ENCODE results near the gene HAUS6. TPM values are rescaled to one million over a fixed set of nuclear protein-coding genes. Genes with fewer than 3 reads are reported as not detected.

Gene HAUS6
- total and polyA plus RNA-seq, 4 donors = 1.9 to 10.1 (median 5.6) TPM

DNA sequence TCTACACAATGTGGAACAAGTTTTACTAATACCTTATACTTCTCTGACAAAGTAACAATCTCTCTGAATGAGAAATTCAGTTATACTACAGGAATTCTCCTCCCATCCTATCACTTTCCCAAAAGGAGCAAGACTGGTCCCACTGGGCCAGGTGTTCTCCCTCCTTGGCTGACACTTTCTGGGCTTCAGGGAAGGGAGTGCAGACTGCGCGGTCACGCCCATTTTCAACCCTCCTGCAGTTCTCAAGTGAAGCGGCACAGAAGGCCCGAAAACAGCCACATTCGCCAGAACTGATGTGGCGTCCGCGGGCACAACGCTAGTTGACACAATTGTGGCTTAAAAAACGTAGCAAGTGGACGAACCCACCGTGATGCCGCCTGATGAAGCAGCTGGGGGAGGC lies 70.3 kb downstream of the HAUS6 start:
- no peak for DNase-seq (ENCODE audit: low spot score)
- H3K9ac ChIP-seq (ENCODE audit: low read depth in 1 of 2, low read length in 2 of 2) = no peak overlapping the region
- no peaks in the 10 kb centered on the region for H3K4me1 ChIP-seq (ENCODE audit: control insufficient read depth in 4 of 4, insufficient read depth in 4 of 4, low read length in 3 of 4)
- peaks cover 0 to 3% (median 0%) of the 10 kb centered on the region in 4 donors for H3K27me3 ChIP-seq (ENCODE audit: control insufficient read depth in 4 of 4, insufficient read depth in 4 of 4, low read length in 3 of 4)
- no peaks in the 10 kb centered on the region for H3K9me3 ChIP-seq (ENCODE audit: control insufficient read depth in 4 of 4, low read length in 3 of 4)
- no peaks in the 10 kb centered on the region for H3K36me3 ChIP-seq (ENCODE audit: control insufficient read depth in 4 of 4, insufficient read depth in 3 of 4, low read depth in 1 of 4, low read length in 3 of 4)
- H3K27ac ChIP-seq (ENCODE audit: low read depth in 1 of 2, low read length in 2 of 2) = no peak overlapping the region
- no peak overlapping the region for H3K4me3 ChIP-seq (ENCODE audit: low read depth in 1 of 3, low read length in 3 of 3)
- no peak for TF ChIP-seq RXRA (IDR thresholded peaks at IDR 0.05)
- no peak for TF ChIP-seq GABPA (IDR thresholded peaks at IDR 0.05 in 1 of 2, conservative IDR thresholded peaks at IDR 0.05 in 1 of 2)
- TF ChIP-seq SP1 (IDR thresholded peaks at IDR 0.05) = no peak
- TF ChIP-seq EGR1 (IDR thresholded peaks at IDR 0.05; ENCODE audit: low read depth in 2 of 2) = no peak
- TF ChIP-seq, protein P1, sequence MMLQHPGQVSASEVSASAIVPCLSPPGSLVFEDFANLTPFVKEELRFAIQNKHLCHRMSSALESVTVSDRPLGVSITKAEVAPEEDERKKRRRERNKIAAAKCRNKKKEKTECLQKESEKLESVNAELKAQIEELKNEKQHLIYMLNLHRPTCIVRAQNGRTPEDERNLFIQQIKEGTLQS (IDR thresholded peaks at IDR 0.05) = no peak
- TF ChIP-seq TAF1 (conservative IDR thresholded peaks at IDR 0.05) = no peak
- no peak for TF ChIP-seq MAX (IDR thresholded peaks at IDR 0.05)
- TF ChIP-seq, protein P2, sequence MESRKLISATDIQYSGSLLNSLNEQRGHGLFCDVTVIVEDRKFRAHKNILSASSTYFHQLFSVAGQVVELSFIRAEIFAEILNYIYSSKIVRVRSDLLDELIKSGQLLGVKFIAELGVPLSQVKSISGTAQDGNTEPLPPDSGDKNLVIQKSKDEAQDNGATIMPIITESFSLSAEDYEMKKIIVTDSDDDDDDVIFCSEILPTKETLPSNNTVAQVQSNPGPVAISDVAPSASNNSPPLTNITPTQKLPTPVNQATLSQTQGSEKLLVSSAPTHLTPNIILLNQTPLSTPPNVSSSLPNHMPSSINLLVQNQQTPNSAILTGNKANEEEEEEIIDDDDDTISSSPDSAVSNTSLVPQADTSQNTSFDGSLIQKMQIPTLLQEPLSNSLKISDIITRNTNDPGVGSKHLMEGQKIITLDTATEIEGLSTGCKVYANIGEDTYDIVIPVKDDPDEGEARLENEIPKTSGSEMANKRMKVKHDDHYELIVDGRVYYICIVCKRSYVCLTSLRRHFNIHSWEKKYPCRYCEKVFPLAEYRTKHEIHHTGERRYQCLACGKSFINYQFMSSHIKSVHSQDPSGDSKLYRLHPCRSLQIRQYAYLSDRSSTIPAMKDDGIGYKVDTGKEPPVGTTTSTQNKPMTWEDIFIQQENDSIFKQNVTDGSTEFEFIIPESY (IDR thresholded peaks at IDR 0.05) = no peak
- TF ChIP-seq HNF4G (IDR thresholded peaks at IDR 0.05) = no peak
- no peak for TF ChIP-seq NR2F2 (IDR thresholded peaks at IDR 0.05)
- no peak for TF ChIP-seq FOXA2 (IDR thresholded peaks at IDR 0.05)
- no peak for TF ChIP-seq RAD21 (IDR thresholded peaks at IDR 0.05)
- TF ChIP-seq CTCF (IDR thresholded peaks at IDR 0.05; ENCODE audit: low read depth, low read length, missing input control) = no peak
- TF ChIP-seq JUND (IDR thresholded peaks at IDR 0.05) = no peak
- TF ChIP-seq, protein P3, sequence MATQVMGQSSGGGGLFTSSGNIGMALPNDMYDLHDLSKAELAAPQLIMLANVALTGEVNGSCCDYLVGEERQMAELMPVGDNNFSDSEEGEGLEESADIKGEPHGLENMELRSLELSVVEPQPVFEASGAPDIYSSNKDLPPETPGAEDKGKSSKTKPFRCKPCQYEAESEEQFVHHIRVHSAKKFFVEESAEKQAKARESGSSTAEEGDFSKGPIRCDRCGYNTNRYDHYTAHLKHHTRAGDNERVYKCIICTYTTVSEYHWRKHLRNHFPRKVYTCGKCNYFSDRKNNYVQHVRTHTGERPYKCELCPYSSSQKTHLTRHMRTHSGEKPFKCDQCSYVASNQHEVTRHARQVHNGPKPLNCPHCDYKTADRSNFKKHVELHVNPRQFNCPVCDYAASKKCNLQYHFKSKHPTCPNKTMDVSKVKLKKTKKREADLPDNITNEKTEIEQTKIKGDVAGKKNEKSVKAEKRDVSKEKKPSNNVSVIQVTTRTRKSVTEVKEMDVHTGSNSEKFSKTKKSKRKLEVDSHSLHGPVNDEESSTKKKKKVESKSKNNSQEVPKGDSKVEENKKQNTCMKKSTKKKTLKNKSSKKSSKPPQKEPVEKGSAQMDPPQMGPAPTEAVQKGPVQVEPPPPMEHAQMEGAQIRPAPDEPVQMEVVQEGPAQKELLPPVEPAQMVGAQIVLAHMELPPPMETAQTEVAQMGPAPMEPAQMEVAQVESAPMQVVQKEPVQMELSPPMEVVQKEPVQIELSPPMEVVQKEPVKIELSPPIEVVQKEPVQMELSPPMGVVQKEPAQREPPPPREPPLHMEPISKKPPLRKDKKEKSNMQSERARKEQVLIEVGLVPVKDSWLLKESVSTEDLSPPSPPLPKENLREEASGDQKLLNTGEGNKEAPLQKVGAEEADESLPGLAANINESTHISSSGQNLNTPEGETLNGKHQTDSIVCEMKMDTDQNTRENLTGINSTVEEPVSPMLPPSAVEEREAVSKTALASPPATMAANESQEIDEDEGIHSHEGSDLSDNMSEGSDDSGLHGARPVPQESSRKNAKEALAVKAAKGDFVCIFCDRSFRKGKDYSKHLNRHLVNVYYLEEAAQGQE (IDR thresholded peaks at IDR 0.05) = no peak
- 62% methylated on average over 14 of the region's 14 CpGs for WGBS

- no peak for DNase-seq (ENCODE audit: low spot score)
- Histone ChIP-seq H3K27me3 (ENCODE audit: control insufficient read depth in 4 of 4, insufficient read depth in 4 of 4, low read length in 3 of 4) (peaks cover 0 to 3% (median 0%) of the 10 kb centered on the region in 4 donors), H3K27ac (ENCODE audit: low read depth in 1 of 2, low read length in 2 of 2) (no peak overlapping the region), H3K9me3 (ENCODE audit: control insufficient read depth in 4 of 4, low read length in 3 of 4) (no peaks in the 10 kb centered on the region), H3K4me1 (ENCODE audit: control insufficient read depth in 4 of 4, insufficient read depth in 4 of 4, low read length in 3 of 4) (no peaks in the 10 kb centered on the region), H3K36me3 (ENCODE audit: control insufficient read depth in 4 of 4, insufficient read depth in 3 of 4, low read depth in 1 of 4, low read length in 3 of 4) (no peaks in the 10 kb centered on the region), H3K9ac (ENCODE audit: low read depth in 1 of 2, low read length in 2 of 2) (no peak overlapping the region), H3K4me3 (ENCODE audit: low read depth in 1 of 3, low read length in 3 of 3) (no peak overlapping the region)
- WGBS = 92% methylated on average over 1 of the region's 1 CpG
- no peak for TF ChIP-seq YY1 (IDR thresholded peaks at IDR 0.05)
- TF ChIP-seq, protein P1 (IDR thresholded peaks at IDR 0.05) = no peak
- TF ChIP-seq HNF4G (IDR thresholded peaks at IDR 0.05) = no peak
- no peak for TF ChIP-seq NR2F2 (IDR thresholded peaks at IDR 0.05)
- TF ChIP-seq MAX (IDR thresholded peaks at IDR 0.05) = no peak
- no peak for TF ChIP-seq CTCF (IDR thresholded peaks at IDR 0.05; ENCODE audit: low read depth, low read length, missing input control)
- TF ChIP-seq GABPA (IDR thresholded peaks at IDR 0.05 in 1 of 2, conservative IDR thresholded peaks at IDR 0.05 in 1 of 2) = no peak
- TF ChIP-seq, protein P3 (IDR thresholded peaks at IDR 0.05) = no peak
- no peak for TF ChIP-seq JUND (IDR thresholded peaks at IDR 0.05)
- TF ChIP-seq RAD21 (IDR thresholded peaks at IDR 0.05) = no peak
- TF ChIP-seq RXRA (IDR thresholded peaks at IDR 0.05) = no peak
- TF ChIP-seq FOXA2 (IDR thresholded peaks at IDR 0.05) = no peak
- no peak for TF ChIP-seq SP1 (IDR thresholded peaks at IDR 0.05)
Measured at GRCh38 chr9:19030899-19031298, 71.8 kb downstream of the HAUS6 start.
